GM12801 (cell line): ENCODE measurements around the gene RPL13A.

Experiments
- TF ChIP-seq, protein P1 (sequence below): IDR thresholded peaks from one replicate; pipeline ENCODE4 v1.5.1; 2011; ENCODE audit warnings: control low read depth; ENCODE audit not compliant: insufficient read length; ENCODE audit errors: extremely low read depth

RPL13A gene

DNA sequence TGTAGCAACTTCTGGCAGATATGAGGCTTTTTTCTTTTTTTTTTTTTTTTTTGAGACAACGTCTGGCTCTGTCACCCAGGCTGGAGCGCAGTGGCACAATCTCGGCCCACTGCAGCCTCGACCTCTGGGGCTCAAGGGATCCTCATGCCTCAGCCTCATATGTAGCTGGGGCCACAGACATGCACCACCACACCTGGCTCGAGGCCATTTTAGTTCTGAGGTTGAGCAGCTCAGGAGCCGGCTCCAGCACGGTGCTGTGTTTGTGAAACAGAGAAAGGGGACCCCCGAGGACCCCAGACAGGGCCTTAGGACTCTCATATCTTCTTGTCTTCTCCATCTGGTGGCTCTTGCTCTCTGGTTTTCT is 16.8 kb upstream of the RPL13A start:
- TF ChIP-seq, protein P1, sequence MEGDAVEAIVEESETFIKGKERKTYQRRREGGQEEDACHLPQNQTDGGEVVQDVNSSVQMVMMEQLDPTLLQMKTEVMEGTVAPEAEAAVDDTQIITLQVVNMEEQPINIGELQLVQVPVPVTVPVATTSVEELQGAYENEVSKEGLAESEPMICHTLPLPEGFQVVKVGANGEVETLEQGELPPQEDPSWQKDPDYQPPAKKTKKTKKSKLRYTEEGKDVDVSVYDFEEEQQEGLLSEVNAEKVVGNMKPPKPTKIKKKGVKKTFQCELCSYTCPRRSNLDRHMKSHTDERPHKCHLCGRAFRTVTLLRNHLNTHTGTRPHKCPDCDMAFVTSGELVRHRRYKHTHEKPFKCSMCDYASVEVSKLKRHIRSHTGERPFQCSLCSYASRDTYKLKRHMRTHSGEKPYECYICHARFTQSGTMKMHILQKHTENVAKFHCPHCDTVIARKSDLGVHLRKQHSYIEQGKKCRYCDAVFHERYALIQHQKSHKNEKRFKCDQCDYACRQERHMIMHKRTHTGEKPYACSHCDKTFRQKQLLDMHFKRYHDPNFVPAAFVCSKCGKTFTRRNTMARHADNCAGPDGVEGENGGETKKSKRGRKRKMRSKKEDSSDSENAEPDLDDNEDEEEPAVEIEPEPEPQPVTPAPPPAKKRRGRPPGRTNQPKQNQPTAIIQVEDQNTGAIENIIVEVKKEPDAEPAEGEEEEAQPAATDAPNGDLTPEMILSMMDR, result no peak

DNA sequence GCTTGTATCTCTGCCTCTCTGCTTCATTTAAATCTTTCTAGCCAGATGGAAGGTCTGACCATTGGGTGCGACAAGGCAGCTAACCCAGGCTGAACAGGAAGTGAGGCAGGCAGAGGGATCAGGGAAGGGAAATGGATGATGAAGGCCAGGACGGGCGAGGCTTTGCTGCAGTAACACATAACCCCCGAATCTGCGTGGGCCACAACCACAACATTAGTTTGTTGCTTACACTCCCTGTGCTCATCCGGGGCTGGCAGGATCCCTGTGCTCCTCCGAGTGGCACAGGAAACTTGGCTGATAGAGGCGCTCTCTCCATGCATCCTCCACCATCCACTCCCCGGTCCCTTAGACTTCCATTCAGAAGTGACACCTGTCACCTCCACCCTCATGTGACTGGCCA is 14.5 kb upstream of the RPL13A start:
- TF ChIP-seq, protein P1, result no peak

DNA sequence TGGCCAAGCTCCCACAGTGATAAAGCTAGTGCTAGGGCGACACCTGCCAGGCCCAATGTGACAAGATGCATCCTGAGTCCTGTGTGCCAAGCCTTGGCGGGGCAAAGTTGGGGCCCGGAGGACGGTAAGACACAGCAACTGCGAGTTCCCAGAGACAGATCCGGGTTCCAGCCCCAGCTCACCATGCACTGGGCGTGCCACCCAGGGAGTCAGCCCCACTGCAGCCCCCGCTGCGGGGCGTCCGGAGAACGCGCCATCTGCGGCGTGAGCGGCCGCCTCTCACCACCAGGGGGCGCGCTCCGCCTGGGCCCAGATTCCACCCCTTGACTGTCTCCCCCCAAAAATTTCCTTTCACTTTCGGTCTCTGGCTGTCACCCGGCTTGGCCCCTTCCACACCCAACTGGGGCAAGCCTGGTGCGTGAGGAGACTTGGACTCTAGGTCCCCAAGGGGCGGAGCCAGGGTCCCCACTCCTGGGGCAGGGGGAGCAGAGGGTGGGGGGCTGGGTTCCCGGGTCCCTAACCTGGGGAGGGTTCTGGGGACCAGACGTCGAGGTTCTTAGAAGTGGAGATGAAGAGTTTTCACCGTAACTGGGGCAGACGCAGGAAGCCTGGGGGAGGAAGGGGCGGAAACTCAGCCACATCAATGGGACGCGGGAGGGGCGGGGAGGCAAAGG is 13.4 kb upstream of the RPL13A start, which contains the start of gene FLT3LG:
Gene FLT3LG (plus strand): TSS at position 348 of the 674 bp plus-strand sequence. CDS start 425 bp downstream, outside the sequence.
- TF ChIP-seq, protein P1, result peak; percentile 36

DNA sequence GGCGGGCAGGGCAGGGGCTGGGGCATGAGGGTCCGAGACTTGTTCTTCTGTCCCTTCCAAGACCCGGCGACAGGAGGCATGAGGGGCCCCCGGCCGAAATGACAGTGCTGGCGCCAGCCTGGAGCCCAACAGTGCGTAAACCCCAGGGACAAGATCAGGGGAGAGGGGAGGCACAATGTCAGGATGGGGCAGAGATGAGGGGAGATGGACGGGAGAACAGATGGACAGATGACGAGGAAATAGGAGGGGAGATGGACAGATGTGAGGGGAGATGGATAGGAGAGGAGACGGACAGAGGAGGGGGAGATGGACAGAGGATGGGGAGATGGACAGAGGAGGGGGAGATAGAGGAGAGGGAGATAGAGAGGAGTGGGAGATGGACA is 12.9 kb upstream of the RPL13A start:
- TF ChIP-seq, protein P1, result no peak

DNA sequence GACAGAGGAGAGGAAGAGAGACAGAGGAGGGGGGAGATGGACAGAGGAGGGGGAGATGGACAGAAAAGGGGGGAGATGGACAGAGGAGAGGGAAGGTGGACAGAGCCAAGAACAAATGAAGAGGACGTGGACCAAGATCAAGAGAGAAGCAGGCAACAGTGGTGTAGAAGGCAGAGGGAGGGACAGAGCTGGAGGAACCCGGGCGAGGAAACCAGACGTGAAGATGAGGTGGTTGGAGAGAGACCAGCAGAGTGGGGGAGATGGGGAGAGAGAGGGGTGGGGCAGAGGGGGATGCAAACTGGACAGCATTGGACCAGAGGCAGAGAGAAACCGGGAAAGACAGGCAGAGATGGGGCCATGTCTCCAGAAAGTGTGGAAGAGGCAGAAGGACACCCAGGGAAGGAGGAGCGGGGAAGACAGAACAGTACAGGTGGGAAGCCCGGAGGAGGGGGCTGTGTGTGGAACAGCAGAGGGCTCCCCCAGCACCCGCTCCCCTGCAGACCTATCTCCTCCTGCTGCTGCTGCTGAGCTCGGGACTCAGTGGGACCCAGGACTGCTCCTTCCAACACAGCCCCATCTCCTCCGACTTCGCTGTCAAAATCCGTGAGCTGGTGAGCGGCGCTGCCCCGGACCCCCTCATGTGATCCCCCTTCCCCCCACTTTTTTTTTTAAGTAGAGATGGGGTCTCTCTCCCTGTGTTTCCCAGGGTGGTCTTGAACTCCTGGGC is 12.1 kb upstream of the RPL13A start:
- TF ChIP-seq, protein P1, result no peak

DNA sequence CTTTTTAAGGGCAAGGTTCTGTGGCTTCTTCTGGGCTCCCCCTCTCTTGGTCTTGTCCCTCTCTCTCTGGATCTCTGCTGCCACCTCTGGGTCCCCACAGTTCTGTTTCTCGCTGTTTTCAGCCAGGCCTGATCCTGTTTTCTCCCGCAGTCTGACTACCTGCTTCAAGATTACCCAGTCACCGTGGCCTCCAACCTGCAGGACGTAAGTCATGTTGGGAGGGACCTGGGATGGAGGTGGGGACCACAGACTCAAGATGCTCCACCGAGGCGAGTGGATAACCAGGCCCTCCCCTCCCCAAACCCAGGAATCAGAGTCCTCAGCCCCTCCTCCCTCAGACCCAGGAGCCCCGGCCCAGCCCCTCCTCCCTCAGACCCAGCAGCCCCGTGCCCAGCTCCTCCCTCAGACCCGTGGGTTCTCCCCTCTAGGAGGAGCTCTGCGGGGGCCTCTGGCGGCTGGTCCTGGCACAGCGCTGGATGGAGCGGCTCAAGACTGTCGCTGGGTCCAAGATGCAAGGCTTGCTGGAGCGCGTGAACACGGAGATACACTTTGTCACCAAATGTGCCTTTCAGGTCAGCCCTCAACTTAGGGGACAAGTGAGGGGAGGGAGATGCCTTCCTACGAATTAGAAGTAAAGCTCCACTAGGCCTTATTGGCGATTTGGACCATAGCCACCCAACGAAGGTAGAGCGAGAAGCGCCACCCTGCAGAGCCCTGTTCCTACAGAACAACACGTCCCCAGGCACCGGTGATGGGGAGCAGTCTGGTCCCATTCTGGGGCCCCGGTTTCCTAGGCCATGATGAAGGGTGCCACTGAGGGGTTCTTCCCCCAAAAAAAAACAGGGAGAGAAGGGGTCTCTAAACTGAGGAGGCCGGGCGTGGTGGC is 11.2 kb upstream of the RPL13A start:
- TF ChIP-seq, protein P1, result no peak
